CD4-positive, alpha-beta memory T cell (primary cell): ENCODE measurements around the gene MAPKAP1. TPM values are rescaled to one million over a fixed set of nuclear protein-coding genes. Genes with fewer than 3 reads are reported as not detected.
A peak's percentile ranks its signal among the peaks of the same experiment; 100 is the strongest.

Experiments used
- CTCF ChIA-PET: fragments of 350-600 bp; sonication (Branson Sonifier 250); formaldehyde crosslinking; loops from one replicate; lab custom pipeline; 2021; ENCODE audit warnings: inconsistent platforms; ENCODE audit not compliant: partially characterized antibody; lab: Charles Lee
- POLR2A ChIA-PET: fragments of 350-600 bp; sonication (Branson Sonifier 250); formaldehyde crosslinking; loops from one replicate; lab custom pipeline; 2021; ENCODE audit not compliant: partially characterized antibody; lab: Charles Lee
- DNase-seq, 5 donors: peaks; one replicate each; pipeline versions ENCODE4 v3.0.0 to v3.0.0-alpha.2; 2020 to 2022; ENCODE audit warnings: mixed read lengths in 1 of 5
- H3K27ac ChIP-seq: one replicate; pipeline ENCODE4 v1.7.0; 2013; ENCODE audit warnings: low read depth, low read length
- H3K27me3 ChIP-seq: 2 replicates; pipeline ENCODE4 v1.7.0; 2013; ENCODE audit warnings: mild to moderate bottlenecking, low read length, moderate library complexity; ENCODE audit not compliant: insufficient read depth
- H3K36me3 ChIP-seq: 2 replicates; pipeline ENCODE4 v1.7.0; 2013; ENCODE audit warnings: mild to moderate bottlenecking, low read length, moderate library complexity; ENCODE audit not compliant: insufficient read depth
- H3K4me1 ChIP-seq: 2 replicates; pipeline ENCODE4 v1.7.0; 2013; ENCODE audit warnings: mild to moderate bottlenecking, low read length, moderate library complexity; ENCODE audit not compliant: insufficient read depth
- H3K4me3 ChIP-seq, 2 donors: one replicate each; pipeline ENCODE4 v1.7.0; 2013; ENCODE audit warnings: low read length in 2 of 2, mild to moderate bottlenecking in 1 of 2
- H3K9me3 ChIP-seq, 2 donors: one replicate each; pipeline ENCODE4 v1.7.0; 2013; ENCODE audit warnings: low read length in 2 of 2, control low read depth in 1 of 2; ENCODE audit not compliant: control insufficient read depth in 1 of 2
- H3K27ac Mint-ChIP-seq, 7 donors: one replicate each; pipeline ENCODE4 v1.8.0; 2020 to 2021; ENCODE audit warnings: mixed read lengths in 7 of 7, mild to moderate bottlenecking in 6 of 7, inconsistent platforms in 3 of 7, moderate library complexity in 3 of 7
- H3K27me3 Mint-ChIP-seq, 2 donors: one replicate each; pipeline ENCODE4 v1.8.0; 2020 to 2021; ENCODE audit warnings: mixed read lengths in 2 of 2
- H3K36me3 Mint-ChIP-seq, 2 donors: one replicate each; pipeline ENCODE4 v1.8.0; 2020 to 2021; ENCODE audit warnings: mixed read lengths in 2 of 2, inconsistent platforms in 1 of 2, mild to moderate bottlenecking in 1 of 2
- H3K4me1 Mint-ChIP-seq, 4 donors: one replicate each; pipeline ENCODE4 v1.8.0; 2020 to 2021; ENCODE audit warnings: mixed read lengths in 4 of 4, mild to moderate bottlenecking in 1 of 4
- H3K4me3 Mint-ChIP-seq, 8 donors: one replicate each; pipeline ENCODE4 v1.8.0; 2020 to 2021; ENCODE audit warnings: mixed read lengths in 8 of 8, mild to moderate bottlenecking in 7 of 8, moderate library complexity in 6 of 8, inconsistent platforms in 3 of 8
- H3K9me3 Mint-ChIP-seq, 8 donors: one replicate each; pipeline ENCODE4 v1.8.0; 2020 to 2021; ENCODE audit warnings: mixed read lengths in 8 of 8, mild to moderate bottlenecking in 5 of 8, inconsistent platforms in 3 of 8, moderate library complexity in 1 of 8
- intact Hi-C: fragments of 100-400 bp; cut with micrococcal nuclease; formaldehyde crosslinking; loops from one replicate; pipeline ENCODE4 v1.15.1; 2023
- polyA plus RNA-seq, 2 donors: library from polyadenylated mRNA; unstranded; fragments of 300-500 nt; fragmentation: Illumina TruSeq; gene quantifications; one replicate each; pipeline ENCODE4 v1.2.3, GENCODE V29; 2021
- total RNA-seq, 2 experiments: library from RNA; stranded (reverse); gene quantifications; one replicate each; pipeline ENCODE4 v1.2.3, GENCODE V29; 2021

Gene MAPKAP1
- total and polyA plus RNA-seq, 4 experiments from 2014 or later, result 51.6 to 59.1 (median 55.8) TPM

GRCh38 chr9:125437771-125438221 lies 269.2 kb downstream of the MAPKAP1 start:
- H3K4me3 ChIP-seq, result no peak overlapping the region
- H3K27ac Mint-ChIP-seq, result no peak overlapping the region

GRCh38 chr9:125436613-125437443 lies 270.2 kb downstream of the MAPKAP1 start:
- Histone ChIP-seq H3K27ac (no peak overlapping the region), H3K4me1 (no peaks in the 10 kb centered on the region), H3K4me3 (no peak overlapping the region), H3K27me3 (no peaks in the 10 kb centered on the region), H3K9me3 (no peaks in the 10 kb centered on the region), H3K36me3 (peaks cover 11% of the 10 kb centered on the region)
- Mint-ChIP-seq H3K27ac (no peak overlapping the region), H3K36me3 (peaks cover 25 to 27% of the 10 kb centered on the region in 2 donors), H3K27me3 (no peaks in the 10 kb centered on the region), H3K9me3 (no peaks in the 10 kb centered on the region), H3K4me1 (peaks cover 0 to 4% (median under 1%) of the 10 kb centered on the region in 4 donors), H3K4me3 (no peak overlapping the region)
- ChIA-PET CTCF (interaction anchor here (1.0 to 1.5 kb wide), 2 partner anchors 29 kb away, joined by 3 read pairs; no protein-coding TSS in a partner anchor), POLR2A (no interaction called here)
- DNase-seq, result no peak
- intact Hi-C loops, result no loop called here

More at GRCh38 chr9:125437771-125438221, 269.2 kb downstream of the MAPKAP1 start:
- no peak overlapping the region for H3K27ac ChIP-seq
- no peaks in the 10 kb centered on the region for H3K4me1 ChIP-seq
- H3K27me3 Mint-ChIP-seq, result no peaks in the 10 kb centered on the region
- H3K4me1 Mint-ChIP-seq, result peaks cover 0 to 4% (median under 1%) of the 10 kb centered on the region in 4 donors
- no peaks in the 10 kb centered on the region for H3K27me3 ChIP-seq
- ChIA-PET POLR2A (no interaction called here), CTCF (interaction anchor here (1.0 kb wide), 1 partner anchor 30 kb away, joined by 3 read pairs; no protein-coding TSS in a partner anchor)
- no peaks in the 10 kb centered on the region for H3K9me3 ChIP-seq
- peaks cover 31 to 32% of the 10 kb centered on the region in 2 donors for H3K36me3 Mint-ChIP-seq
- peaks cover 11% of the 10 kb centered on the region for H3K36me3 ChIP-seq
- H3K9me3 Mint-ChIP-seq, result no peaks in the 10 kb centered on the region
- H3K4me3 Mint-ChIP-seq, result no peak overlapping the region
- no peak for DNase-seq
- intact Hi-C loops, result no loop called here

GRCh38 chr9:125435776-125436612 lies 271.0 kb downstream of the MAPKAP1 start:
- peaks cover 0 to 4% (median under 1%) of the 10 kb centered on the region in 4 donors for H3K4me1 Mint-ChIP-seq
- Histone ChIP-seq H3K36me3 (peaks cover 11% of the 10 kb centered on the region), H3K9me3 (no peaks in the 10 kb centered on the region), H3K27ac (no peak overlapping the region), H3K4me3 (no peak overlapping the region), H3K4me1 (no peaks in the 10 kb centered on the region), H3K27me3 (no peaks in the 10 kb centered on the region)
- no peak overlapping the region for H3K4me3 Mint-ChIP-seq
- H3K36me3 Mint-ChIP-seq, result peaks cover 19 to 20% of the 10 kb centered on the region in 2 donors
- H3K9me3 Mint-ChIP-seq, result no peaks in the 10 kb centered on the region
- no peak for DNase-seq
- peak overlapping the region in 1 of 7 donors; percentile 35 for H3K27ac Mint-ChIP-seq
- CTCF ChIA-PET, result interaction anchor here (1.5 kb wide), 1 partner anchor 28 kb away, joined by 3 read pairs; no protein-coding TSS in a partner anchor
- intact Hi-C loops, result no loop called here
- POLR2A ChIA-PET, result no interaction called here
- H3K27me3 Mint-ChIP-seq, result no peaks in the 10 kb centered on the region

- Histone ChIP-seq H3K4me1 (no peaks in the 10 kb centered on the region), H3K9me3 (no peaks in the 10 kb centered on the region), H3K27me3 (no peaks in the 10 kb centered on the region), H3K36me3 (peaks cover 7% of the 10 kb centered on the region), H3K27ac (no peak overlapping the region), H3K4me3 (no peak overlapping the region)
- H3K36me3 Mint-ChIP-seq, result peaks cover 11 to 14% of the 10 kb centered on the region in 2 donors
- H3K27me3 Mint-ChIP-seq, result no peaks in the 10 kb centered on the region
- no peaks in the 10 kb centered on the region for H3K9me3 Mint-ChIP-seq
- DNase-seq, result no peak
- H3K27ac Mint-ChIP-seq, result no peak overlapping the region
- ChIA-PET CTCF (interaction anchor here (1.5 kb wide), 1 partner anchor 27 kb away, joined by 3 read pairs; no protein-coding TSS in a partner anchor), POLR2A (no interaction called here)
- intact Hi-C loops, result no loop called here
- no peak overlapping the region for H3K4me3 Mint-ChIP-seq
- peaks cover 0 to 4% (median under 1%) of the 10 kb centered on the region in 4 donors for H3K4me1 Mint-ChIP-seq
Observed at GRCh38 chr9:125434986-125435775, 271.8 kb downstream of the MAPKAP1 start.

- intact Hi-C loops, result no loop called here
- Mint-ChIP-seq H3K4me1 (peaks cover 0 to 2% (median 0%) of the 10 kb centered on the region in 4 donors), H3K27me3 (no peaks in the 10 kb centered on the region), H3K4me3 (no peak overlapping the region), H3K9me3 (no peaks in the 10 kb centered on the region), H3K27ac (no peak overlapping the region), H3K36me3 (peaks cover 4 to 9% of the 10 kb centered on the region in 2 donors)
- Histone ChIP-seq H3K27ac (no peak overlapping the region), H3K27me3 (no peaks in the 10 kb centered on the region), H3K4me1 (no peaks in the 10 kb centered on the region), H3K9me3 (no peaks in the 10 kb centered on the region), H3K36me3 (no peaks in the 10 kb centered on the region), H3K4me3 (no peak overlapping the region)
- ChIA-PET POLR2A (no interaction called here), CTCF (no interaction called here)
- no peak for DNase-seq
Observed at GRCh38 chr9:125433461-125434011, 273.5 kb downstream of the MAPKAP1 start.

GRCh38 chr9:125432715-125433385 lies 274.2 kb downstream of the MAPKAP1 start:
- Mint-ChIP-seq H3K4me1 (peaks cover 0 to 2% (median 0%) of the 10 kb centered on the region in 4 donors), H3K9me3 (no peaks in the 10 kb centered on the region), H3K4me3 (no peak overlapping the region), H3K27ac (no peak overlapping the region), H3K36me3 (peaks cover 0 to 4% of the 10 kb centered on the region in 2 donors), H3K27me3 (no peaks in the 10 kb centered on the region)
- CTCF ChIA-PET, result no interaction called here
- no peaks in the 10 kb centered on the region for H3K27me3 ChIP-seq
- no peak for DNase-seq
- no peaks in the 10 kb centered on the region for H3K4me1 ChIP-seq
- no peaks in the 10 kb centered on the region for H3K9me3 ChIP-seq
- intact Hi-C loops, result no loop called here
- POLR2A ChIA-PET, result no interaction called here
- H3K4me3 ChIP-seq, result no peak overlapping the region
- H3K27ac ChIP-seq, result no peak overlapping the region
- no peaks in the 10 kb centered on the region for H3K36me3 ChIP-seq
